Panc1 (cell line): ENCODE data around the gene ADAMTS10.

Source experiments
- POLR2AphosphoS5 ChIP-seq: IDR thresholded peaks from 2 replicates; pipeline ENCODE4 v1.6.1; 2012; ENCODE audit warnings: mild to moderate bottlenecking, low read depth, low read length, moderate library complexity
- TF ChIP-seq, protein P1 (sequence below): fragments of 450-650 bp; IDR thresholded peaks from 2 replicates; pipeline ENCODE4 v1.5.1; 2017; ENCODE audit warnings: mild to moderate bottlenecking

DNA sequence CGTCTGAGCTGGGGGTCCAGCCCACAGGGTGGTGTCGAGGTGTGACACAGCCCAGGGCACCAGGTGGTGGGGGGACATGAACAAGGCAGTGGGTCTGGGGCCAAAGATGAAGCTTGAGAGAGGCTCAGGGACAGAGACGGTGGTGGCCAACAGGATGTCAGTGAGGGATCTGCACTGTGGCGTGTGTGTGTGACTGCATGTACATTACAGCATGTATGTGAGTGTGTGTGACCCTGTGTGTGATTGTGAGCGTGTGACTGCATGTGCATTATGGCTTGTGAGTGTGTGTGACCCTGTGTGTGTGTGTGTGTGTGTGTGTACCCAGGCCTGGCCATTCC is 1.6 kb downstream of the ADAMTS10 start:
- TF ChIP-seq, protein P1, sequence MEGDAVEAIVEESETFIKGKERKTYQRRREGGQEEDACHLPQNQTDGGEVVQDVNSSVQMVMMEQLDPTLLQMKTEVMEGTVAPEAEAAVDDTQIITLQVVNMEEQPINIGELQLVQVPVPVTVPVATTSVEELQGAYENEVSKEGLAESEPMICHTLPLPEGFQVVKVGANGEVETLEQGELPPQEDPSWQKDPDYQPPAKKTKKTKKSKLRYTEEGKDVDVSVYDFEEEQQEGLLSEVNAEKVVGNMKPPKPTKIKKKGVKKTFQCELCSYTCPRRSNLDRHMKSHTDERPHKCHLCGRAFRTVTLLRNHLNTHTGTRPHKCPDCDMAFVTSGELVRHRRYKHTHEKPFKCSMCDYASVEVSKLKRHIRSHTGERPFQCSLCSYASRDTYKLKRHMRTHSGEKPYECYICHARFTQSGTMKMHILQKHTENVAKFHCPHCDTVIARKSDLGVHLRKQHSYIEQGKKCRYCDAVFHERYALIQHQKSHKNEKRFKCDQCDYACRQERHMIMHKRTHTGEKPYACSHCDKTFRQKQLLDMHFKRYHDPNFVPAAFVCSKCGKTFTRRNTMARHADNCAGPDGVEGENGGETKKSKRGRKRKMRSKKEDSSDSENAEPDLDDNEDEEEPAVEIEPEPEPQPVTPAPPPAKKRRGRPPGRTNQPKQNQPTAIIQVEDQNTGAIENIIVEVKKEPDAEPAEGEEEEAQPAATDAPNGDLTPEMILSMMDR, result no peak
- no peak for TF ChIP-seq POLR2AphosphoS5
